Measurements from ENCODE around the gene NRP2.
A peak's percentile ranks its signal among the peaks of the same experiment; 100 is the strongest.

NRP2 gene

DNA sequence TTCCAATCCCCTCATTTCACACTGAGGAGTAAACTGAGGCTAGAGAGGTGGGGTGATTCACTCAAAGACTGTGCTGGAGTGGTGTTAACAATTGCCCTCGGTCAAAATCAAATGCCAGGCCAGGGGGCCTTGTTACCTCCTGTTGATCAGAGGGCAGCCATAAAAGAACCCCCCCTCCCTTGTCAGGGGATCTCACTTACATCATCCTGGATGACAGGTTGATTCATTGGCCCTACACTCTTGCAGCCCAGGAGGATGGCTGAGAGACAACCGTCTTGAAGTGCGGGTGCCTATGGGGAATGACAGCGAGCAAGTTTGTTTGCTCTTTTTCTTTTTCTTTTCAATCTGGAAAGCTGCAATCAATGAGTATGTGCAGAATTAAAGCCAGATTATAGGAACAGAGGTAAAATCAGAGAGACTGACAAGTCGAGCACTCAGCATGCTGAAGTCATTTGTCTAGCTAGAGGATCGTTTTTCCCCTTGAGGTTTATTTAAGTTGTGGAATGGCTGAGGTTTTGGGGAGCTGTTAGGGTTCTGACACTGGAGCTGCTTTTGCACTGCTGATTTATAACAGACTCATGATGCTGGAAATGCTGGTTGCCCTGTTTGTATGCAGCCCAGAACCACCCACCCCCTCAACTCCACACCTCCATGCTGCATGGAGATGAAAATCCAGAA lies 26.4 kb upstream of the NRP2 start:
- peaks cover 9% of the 10 kb centered on the region for H3K4me1 Mint-ChIP-seq
- no peaks in the 10 kb centered on the region for H3K36me3 Mint-ChIP-seq
- H3K4me3 Mint-ChIP-seq = no peak overlapping the region
- no peak overlapping the region for H3K27ac Mint-ChIP-seq
- ATAC-seq (no peak), DNase-seq (ENCODE audit: low spot score in 2 of 2) (no peak)
- no peaks in the 10 kb centered on the region for H3K9me3 Mint-ChIP-seq

DNA sequence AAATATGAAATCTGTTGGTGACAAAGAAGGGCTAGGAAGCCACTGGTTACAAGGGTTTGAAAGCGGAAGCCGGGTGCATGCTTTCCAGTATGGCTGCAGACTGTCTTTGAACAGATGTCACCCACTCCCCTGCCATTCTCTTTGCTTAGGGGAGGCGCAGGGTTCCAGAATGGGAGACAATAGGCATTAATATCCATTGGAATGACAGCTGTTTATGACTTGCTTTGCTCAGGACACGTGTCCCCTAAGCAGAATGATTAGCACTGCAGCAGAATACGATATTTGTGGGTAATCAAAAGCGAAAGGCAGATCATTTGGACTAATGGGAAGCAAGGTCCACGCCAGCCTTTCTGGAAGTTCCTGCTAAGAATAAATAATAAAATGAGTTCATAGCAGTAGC lies 25.8 kb upstream of the NRP2 start:
- Mint-ChIP-seq H3K4me1 (peaks cover 11% of the 10 kb centered on the region), H3K9me3 (no peaks in the 10 kb centered on the region), H3K27ac (no peak overlapping the region), H3K36me3 (no peaks in the 10 kb centered on the region), H3K4me3 (no peak overlapping the region)
- ATAC-seq (no peak), DNase-seq (ENCODE audit: low spot score in 2 of 2) (no peak)

DNA sequence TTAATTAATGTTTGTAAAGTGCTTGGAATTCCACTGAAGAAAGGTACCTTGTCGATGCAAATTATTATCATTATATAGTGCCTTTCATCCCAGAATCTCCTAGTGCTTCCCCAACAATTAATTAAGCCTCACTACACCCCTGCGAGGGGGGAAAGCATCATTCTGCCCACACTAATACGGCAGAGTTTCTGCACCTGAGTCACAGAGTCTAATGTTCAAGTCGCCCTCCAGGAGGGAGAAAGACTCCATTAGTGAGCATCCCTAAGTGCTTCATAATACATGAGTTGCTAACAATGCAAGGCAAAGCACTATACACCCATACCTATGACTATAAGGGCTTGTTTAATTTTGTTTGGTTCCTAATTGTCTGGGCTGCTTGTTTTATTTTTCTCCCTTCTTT lies 25.4 kb upstream of the NRP2 start:
- H3K36me3 Mint-ChIP-seq = no peaks in the 10 kb centered on the region
- ATAC-seq = no peak

DNA sequence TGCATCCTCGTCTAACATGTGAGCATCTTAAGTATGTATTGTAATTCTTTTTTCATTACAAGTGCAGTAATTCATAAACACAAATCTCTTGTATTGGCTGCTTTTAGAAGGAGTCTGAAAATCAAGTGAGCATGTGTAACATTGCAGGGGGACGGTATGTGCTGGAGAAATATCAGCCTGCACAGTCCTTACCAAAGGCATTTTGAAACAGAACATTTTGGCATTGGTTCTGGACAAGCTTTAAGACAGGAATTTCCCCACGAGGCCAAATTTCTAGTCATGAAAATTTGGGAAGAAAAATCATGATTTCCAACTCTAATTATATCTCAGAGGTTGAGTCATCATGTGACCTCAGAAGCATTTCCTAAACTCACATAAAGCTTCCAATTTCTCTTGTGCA lies 24.7 kb upstream of the NRP2 start:
- ATAC-seq (no peak), DNase-seq (ENCODE audit: low spot score in 2 of 2) (no peak)

More for the DNA sequence above, 25.4 kb upstream of the NRP2 start:
- no peak overlapping the region for H3K4me3 Mint-ChIP-seq
- no peak overlapping the region for H3K27ac Mint-ChIP-seq
- DNase-seq (ENCODE audit: low spot score in 2 of 2) = no peak
- H3K9me3 Mint-ChIP-seq = no peaks in the 10 kb centered on the region
- H3K4me1 Mint-ChIP-seq = peaks cover 11% of the 10 kb centered on the region

DNA sequence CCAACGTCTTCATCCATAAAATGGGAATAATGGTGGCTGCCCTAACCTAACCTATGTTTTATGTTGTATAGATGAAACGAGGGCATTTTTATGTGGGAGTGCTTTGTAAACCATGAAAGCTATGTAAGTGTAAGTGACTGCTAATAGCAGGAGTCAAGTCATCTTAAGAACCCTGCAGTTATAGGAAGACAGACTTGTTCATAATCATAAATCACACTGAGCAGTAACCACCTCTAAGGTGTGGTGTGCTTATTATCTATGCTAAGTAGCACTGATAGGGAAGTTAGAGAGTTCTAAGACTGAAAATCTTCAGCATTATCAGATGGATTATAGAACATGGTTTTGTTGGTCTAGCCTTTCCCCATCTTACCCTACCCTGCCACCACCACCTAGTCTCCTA lies 24.2 kb upstream of the NRP2 start:
- ATAC-seq (no peak), DNase-seq (ENCODE audit: low spot score in 2 of 2) (no peak)
- H3K4me3 Mint-ChIP-seq = no peak overlapping the region
- no peak overlapping the region for H3K27ac Mint-ChIP-seq
- H3K9me3 Mint-ChIP-seq = no peaks in the 10 kb centered on the region
- no peaks in the 10 kb centered on the region for H3K36me3 Mint-ChIP-seq
- H3K4me1 Mint-ChIP-seq = peaks cover 11% of the 10 kb centered on the region

More for the DNA sequence above, 24.7 kb upstream of the NRP2 start:
- H3K9me3 Mint-ChIP-seq = no peaks in the 10 kb centered on the region
- peaks cover 11% of the 10 kb centered on the region for H3K4me1 Mint-ChIP-seq
- H3K27ac Mint-ChIP-seq = no peak overlapping the region
- no peak overlapping the region for H3K4me3 Mint-ChIP-seq
- H3K36me3 Mint-ChIP-seq = no peaks in the 10 kb centered on the region

DNA sequence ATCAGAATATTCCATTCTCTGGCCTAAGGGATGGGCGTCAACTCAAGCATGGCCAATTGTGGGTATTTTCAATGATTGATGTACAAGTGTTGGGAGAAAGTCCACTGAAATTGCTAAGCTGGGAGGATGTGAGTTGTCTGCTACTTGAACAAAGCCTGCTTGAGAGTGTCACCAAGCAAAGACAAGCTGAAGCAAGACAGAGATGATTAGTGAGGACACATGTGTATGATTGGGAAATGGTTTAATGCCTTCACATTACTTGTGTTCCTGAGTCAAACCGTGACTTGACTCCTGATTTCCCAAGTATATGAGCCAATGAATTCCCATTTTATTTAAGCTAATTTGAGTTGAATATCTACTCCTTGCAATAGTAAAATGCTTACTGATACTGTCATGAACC lies 23.7 kb upstream of the NRP2 start:
- H3K4me1 Mint-ChIP-seq = peaks cover 11% of the 10 kb centered on the region
- no peaks in the 10 kb centered on the region for H3K9me3 Mint-ChIP-seq
- DNase-seq (ENCODE audit: low spot score in 2 of 2) (no peak), ATAC-seq (no peak)
- no peak overlapping the region for H3K4me3 Mint-ChIP-seq
- no peak overlapping the region for H3K27ac Mint-ChIP-seq
- no peaks in the 10 kb centered on the region for H3K36me3 Mint-ChIP-seq

DNA sequence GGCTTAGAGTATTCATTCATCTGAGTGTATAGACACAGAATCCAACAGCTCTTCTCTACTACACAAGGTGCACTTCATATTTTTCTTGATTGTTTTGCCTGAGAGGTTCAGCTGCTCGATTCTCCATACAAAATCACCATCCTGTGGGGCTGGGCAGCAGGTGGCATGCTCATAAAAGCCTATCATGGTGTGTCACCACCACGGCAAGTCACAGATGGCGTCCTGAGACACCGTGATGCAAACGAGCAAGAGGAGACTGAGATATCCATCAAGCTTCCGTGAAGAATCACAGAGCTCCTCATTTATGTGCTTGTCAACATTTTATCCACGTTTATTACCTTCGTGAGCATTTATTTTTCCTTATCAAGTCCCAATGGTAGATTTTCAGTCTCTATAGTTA lies 22.4 kb upstream of the NRP2 start:
- ATAC-seq = no peak
- no peaks in the 10 kb centered on the region for H3K36me3 Mint-ChIP-seq
- H3K4me3 Mint-ChIP-seq = no peak overlapping the region

DNA sequence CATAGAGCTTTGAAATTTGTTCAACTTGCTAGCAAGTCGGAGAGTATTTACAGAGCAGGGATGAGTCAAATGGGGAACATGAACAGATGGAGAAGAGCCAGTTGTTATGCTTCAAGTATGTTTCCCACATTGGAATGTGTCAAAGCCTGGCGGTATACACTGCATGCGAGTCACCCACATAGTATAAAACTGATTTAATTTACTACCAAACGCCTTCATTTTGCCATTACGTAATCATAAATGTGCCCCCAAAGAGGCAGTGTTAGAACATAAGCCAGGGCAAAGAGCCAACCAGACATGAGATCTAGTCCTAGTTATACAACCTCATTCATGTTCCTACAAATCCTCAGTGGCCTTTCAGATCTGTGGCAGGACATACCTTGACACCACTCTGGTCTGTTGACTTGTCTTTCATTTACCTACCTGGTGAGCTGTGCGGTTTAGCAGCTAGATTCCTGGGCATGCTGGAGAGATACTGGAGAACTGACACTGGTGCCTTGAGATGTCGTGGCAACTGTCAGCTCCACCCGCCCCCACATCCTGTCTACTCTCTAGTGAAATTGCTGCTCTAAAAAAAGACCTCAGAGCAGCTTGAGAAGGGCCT lies 21.7 kb upstream of the NRP2 start:
- Mint-ChIP-seq H3K4me3 (no peak overlapping the region), H3K4me1 (peaks cover 11% of the 10 kb centered on the region)
- no peak for DNase-seq (ENCODE audit: low spot score in 2 of 2)

More for the DNA sequence above, 22.4 kb upstream of the NRP2 start:
- Mint-ChIP-seq H3K27ac (no peak overlapping the region), H3K9me3 (no peaks in the 10 kb centered on the region), H3K4me1 (peaks cover 11% of the 10 kb centered on the region)
- no peak for DNase-seq (ENCODE audit: low spot score in 2 of 2)

DNA sequence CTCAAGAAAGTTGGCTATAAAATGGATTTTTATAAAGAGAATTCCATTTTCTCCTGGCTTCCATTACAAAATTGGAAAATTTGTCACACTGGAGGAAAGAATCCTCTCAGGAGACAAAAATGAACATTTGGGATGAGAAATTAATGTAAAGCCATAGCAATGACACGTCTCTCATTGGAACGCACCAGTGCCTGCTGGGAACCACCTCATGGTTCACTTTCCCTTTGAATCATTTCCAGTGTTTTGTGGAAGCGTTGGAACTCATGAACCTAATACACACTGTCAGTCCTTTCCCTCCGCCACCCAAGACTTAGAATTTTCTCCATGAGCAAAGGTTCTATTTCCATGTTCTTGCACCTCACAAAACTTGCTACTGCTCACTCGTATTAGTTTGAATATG lies 21.0 kb upstream of the NRP2 start:
- Mint-ChIP-seq H3K27ac (no peak overlapping the region), H3K36me3 (no peaks in the 10 kb centered on the region), H3K4me3 (no peak overlapping the region), H3K9me3 (no peaks in the 10 kb centered on the region), H3K4me1 (peaks cover 11% of the 10 kb centered on the region)
- no peak for DNase-seq (ENCODE audit: low spot score in 2 of 2)
- no peak for ATAC-seq

More for the DNA sequence above, 21.7 kb upstream of the NRP2 start:
- no peaks in the 10 kb centered on the region for H3K9me3 Mint-ChIP-seq
- no peaks in the 10 kb centered on the region for H3K36me3 Mint-ChIP-seq
- ATAC-seq = peak; percentile 43
- no peak overlapping the region for H3K27ac Mint-ChIP-seq

DNA sequence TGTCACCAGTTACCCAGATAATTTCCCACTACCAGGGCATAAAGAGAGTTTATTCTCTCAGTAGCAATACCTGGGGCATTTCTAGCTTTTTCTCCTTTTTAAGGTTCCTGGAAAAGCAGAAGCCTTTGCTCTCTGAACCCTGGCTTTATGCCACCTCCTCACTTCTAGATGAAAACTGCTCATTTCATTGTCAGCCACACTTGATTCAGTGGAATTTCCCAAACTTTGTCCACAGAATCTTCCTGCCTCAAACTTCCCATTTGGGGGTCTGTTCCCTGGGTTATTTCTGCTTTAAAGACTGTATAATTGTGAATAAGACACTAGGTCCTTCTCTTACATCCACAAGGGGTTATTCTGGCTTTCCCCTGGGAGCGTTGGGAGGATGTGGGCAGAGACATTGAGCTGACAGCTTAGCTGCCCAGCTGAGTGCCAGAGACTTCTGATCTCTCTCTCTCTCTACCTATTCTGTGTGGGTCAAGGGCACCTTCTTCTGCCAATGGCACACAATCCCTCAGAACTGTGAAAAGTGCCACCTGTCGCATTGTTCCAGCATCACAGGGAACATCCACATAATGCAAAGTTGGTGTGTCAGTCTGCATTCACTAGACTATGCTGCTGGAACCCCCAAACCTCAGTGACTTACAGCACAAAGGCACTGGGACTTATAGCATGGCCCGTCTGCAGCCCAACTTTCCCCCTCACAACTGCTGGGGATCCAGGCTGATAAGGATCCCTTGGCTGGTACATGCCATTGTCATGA lies 19.9 kb upstream of the NRP2 start:
- no peak overlapping the region for H3K4me3 Mint-ChIP-seq
- no peaks in the 10 kb centered on the region for H3K9me3 Mint-ChIP-seq
- no peak for DNase-seq (ENCODE audit: low spot score in 2 of 2)
- peaks cover 11% of the 10 kb centered on the region for H3K4me1 Mint-ChIP-seq
- ATAC-seq = no peak
- H3K36me3 Mint-ChIP-seq = no peaks in the 10 kb centered on the region
- H3K27ac Mint-ChIP-seq = no peak overlapping the region

DNA sequence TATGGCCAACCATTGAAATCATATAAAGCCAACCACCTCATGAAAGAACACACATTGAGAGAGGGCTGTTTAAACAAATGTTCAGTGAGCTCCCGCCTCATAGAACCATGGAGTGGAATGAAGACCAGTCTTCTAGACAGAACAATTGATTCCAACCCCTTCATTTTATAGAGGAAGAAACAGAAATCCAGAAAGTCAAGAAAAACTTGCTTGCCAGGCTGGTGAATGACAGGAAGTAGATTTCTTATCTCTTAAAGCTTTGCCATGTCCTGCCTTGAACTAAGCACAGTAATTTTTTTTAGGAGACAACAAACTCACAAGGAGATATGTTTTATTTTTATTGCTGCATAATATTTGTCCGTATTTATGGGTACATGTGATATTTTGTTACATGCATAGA lies 16.5 kb upstream of the NRP2 start:
- Mint-ChIP-seq H3K27ac (no peak overlapping the region), H3K36me3 (no peaks in the 10 kb centered on the region), H3K4me3 (no peak overlapping the region), H3K4me1 (peaks cover 4% of the 10 kb centered on the region), H3K9me3 (no peaks in the 10 kb centered on the region)
- DNase-seq (ENCODE audit: low spot score in 2 of 2) = no peak
- no peak for ATAC-seq

DNA sequence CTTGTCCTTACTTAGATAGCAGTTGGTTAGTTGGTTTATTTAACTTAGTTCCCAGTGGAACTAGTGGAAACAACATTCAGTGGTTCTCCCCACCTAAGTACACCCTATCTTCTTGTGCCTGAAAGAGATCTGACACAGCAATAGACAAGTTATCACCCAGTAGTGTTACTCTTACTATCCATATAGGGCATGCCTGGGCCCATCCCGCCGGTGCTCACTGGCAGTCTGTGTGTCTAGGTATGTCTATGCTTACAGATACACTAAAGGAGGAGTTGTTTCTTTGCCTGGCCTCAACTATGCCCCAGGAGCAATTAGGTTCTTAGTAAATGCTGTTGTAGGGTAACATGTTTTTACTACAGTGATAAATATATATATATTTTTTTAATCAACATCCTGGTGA lies 12.0 kb upstream of the NRP2 start:
- H3K27ac Mint-ChIP-seq = no peak overlapping the region
- H3K36me3 Mint-ChIP-seq = no peaks in the 10 kb centered on the region
- no peaks in the 10 kb centered on the region for H3K9me3 Mint-ChIP-seq
- no peak overlapping the region for H3K4me3 Mint-ChIP-seq
- ATAC-seq (no peak), DNase-seq (ENCODE audit: low spot score in 2 of 2) (no peak)
- no peaks in the 10 kb centered on the region for H3K4me1 Mint-ChIP-seq

DNA sequence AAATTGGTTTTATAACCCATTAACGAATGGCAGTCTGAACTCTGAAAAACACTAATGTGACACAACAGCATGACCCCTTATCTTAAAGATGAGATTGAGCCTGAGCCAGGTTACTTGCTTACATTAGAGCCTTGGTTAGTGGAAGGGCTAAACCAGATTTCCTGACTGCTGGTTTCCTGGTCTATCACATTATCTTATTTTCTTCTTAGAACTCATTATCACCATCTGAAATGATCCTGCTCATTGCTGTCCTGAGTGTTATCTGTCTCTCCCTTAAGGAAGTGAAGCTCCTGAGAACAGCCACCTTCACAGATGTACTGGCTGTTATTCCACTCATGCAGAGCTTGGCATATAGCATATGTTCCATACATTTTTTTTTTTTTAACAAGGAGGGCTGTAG lies 9.0 kb upstream of the NRP2 start:
- Mint-ChIP-seq H3K9me3 (no peaks in the 10 kb centered on the region), H3K4me1 (no peaks in the 10 kb centered on the region), H3K27ac (no peak overlapping the region), H3K4me3 (no peak overlapping the region), H3K36me3 (no peaks in the 10 kb centered on the region)
- ATAC-seq = no peak
- DNase-seq (ENCODE audit: low spot score in 2 of 2) = no peak

DNA sequence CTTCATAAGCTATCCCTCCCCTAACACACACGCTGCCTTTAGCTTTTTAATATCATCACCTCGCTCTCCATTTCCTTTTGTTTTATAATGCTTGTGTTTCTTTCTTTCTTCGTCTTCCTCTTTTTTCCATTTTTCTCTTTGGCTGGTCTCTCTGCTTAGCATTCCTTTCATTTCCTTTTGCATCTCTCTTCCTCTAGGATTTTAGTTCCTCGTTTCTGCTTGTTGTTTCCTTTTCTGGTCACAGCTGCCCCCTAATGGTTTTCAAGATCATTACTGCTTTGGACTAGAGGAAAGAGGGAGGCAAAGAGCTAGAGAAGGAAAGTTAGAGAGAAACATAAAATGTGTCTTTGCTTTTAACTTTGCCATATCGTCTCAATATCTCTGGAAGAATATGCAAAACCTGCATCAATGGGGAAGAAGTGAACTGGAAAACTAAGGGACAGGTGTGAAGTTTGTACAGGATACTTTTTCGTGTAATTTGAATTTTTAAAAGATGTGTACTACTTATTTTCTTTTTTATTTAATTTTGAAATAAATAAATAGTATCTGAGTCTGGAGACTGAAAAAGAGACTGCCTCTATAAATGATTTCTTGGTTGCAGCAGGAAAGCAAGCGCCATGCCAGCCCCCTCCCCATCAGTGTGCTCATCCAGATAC lies 6.3 kb upstream of the NRP2 start:
- no peaks in the 10 kb centered on the region for H3K9me3 Mint-ChIP-seq
- H3K36me3 Mint-ChIP-seq = no peaks in the 10 kb centered on the region
- ATAC-seq (no peak), DNase-seq (ENCODE audit: low spot score in 2 of 2) (no peak)
- no peak overlapping the region for H3K4me3 Mint-ChIP-seq
- no peaks in the 10 kb centered on the region for H3K4me1 Mint-ChIP-seq
- no peak overlapping the region for H3K27ac Mint-ChIP-seq

DNA sequence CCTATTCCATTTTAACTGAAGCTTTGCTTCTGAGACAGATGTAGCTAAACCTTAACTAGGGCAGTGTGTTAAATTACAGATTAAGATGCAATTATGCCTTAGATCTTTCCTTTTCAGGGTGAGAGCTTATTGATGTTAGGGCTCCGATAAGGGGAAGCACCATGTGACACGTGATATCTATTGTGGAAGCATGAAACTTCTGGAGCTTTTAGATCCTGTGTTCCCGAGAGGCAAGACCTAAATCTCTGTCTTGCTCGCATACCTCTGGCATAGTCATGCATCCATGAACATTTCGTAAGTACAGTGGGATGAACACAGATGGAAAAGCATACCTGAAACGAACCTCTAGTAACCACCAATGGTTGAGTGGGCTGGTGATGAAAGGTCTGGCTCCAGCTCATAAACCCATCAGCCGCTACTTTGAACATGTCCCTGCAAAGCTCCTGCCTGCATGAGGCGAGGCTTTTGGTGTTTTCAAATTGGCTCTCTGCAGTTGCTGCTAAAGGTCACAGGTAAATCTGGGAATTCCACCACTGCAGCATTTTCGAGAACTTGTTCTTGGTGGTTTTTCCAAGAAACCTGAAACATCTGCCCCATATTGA lies 3.7 kb upstream of the NRP2 start:
- Mint-ChIP-seq H3K27ac (no peak overlapping the region), H3K36me3 (no peaks in the 10 kb centered on the region), H3K9me3 (no peaks in the 10 kb centered on the region), H3K4me3 (no peak overlapping the region), H3K4me1 (no peaks in the 10 kb centered on the region)
- DNase-seq (ENCODE audit: low spot score in 2 of 2) (no peak), ATAC-seq (no peak)
